OCI-LY7 (cell line): ENCODE measurements around the gene IGF2. TPM values are rescaled to one million over a fixed set of nuclear protein-coding genes. Genes with fewer than 3 reads are reported as not detected.

Source experiments
- BruUV-seq: library from RNA; stranded (reverse); fragments of 400-500 nt; replicated peaks from 2 replicates; lab custom pipeline; 2021; lab: Mats Ljungman, UMichigan
- CTCF ChIA-PET: fragments of 300-600 bp; sonication (Branson Sonifier 250); formaldehyde crosslinking; loops from one replicate; lab custom pipeline; 2022; ENCODE audit warnings: antibody characterized with exemption; ENCODE audit not compliant: unreplicated experiment; lab: Charles Lee
- POLR2A ChIA-PET: fragments of 300-600 bp; sonication (Branson Sonifier 250); formaldehyde crosslinking; loops from one replicate; lab custom pipeline; 2022; ENCODE audit warnings: antibody characterized with exemption; lab: Charles Lee
- DNase-seq: peaks from one replicate; pipeline ENCODE4 v3.0.0-alpha.2; 2015; ENCODE audit warnings: low spot score
- H2AFZ ChIP-seq: fragments of 200-600 bp; sonication (generic), shearing (Covaris generic); 2 replicates; pipeline ENCODE4 v1.6.1; 2014; ENCODE audit warnings: mild to moderate bottlenecking, antibody characterized with exemption, low read length, moderate library complexity
- H3K27ac ChIP-seq: fragments of 200-600 bp; sonication (generic); 2 replicates; pipeline ENCODE4 v1.5.1; 2014; ENCODE audit warnings: mixed run types, low read depth, mild to moderate bottlenecking, moderate library complexity, low read length, inconsistent platforms; ENCODE audit not compliant: poor library complexity, severe bottlenecking
- H3K36me3 ChIP-seq: fragments of 200-600 bp; sonication (generic); 2 replicates; pipeline ENCODE4 v1.6.1; 2014; ENCODE audit warnings: mild to moderate bottlenecking, antibody characterized with exemption, low read length, moderate library complexity, mixed read lengths; ENCODE audit not compliant: insufficient read depth
- H3K4me1 ChIP-seq: fragments of 200-600 bp; sonication (generic); 2 replicates; pipeline ENCODE4 v1.5.1; 2014; ENCODE audit warnings: mild to moderate bottlenecking, low read length; ENCODE audit not compliant: insufficient read depth, poor library complexity, severe bottlenecking
- H3K4me2 ChIP-seq: fragments of 200-600 bp; sonication (generic); 2 replicates; pipeline ENCODE4 v1.6.1; 2014; ENCODE audit warnings: mild to moderate bottlenecking, low read length
- H3K4me3 ChIP-seq: fragments of 200-600 bp; sonication (generic); 2 replicates; pipeline ENCODE4 v1.5.1; 2014; ENCODE audit warnings: mild to moderate bottlenecking, low read depth, low read length; ENCODE audit not compliant: poor library complexity, severe bottlenecking
- H3K79me2 ChIP-seq: fragments of 200-600 bp; sonication (generic); 2 replicates; pipeline ENCODE4 v1.6.1; 2016; ENCODE audit warnings: low read depth, mild to moderate bottlenecking, low read length, moderate library complexity, mixed read lengths; ENCODE audit not compliant: insufficient read depth
- H3K9me2 ChIP-seq: fragments of 200-600 bp; sonication (generic); 2 replicates; pipeline ENCODE4 v1.6.1; 2016; ENCODE audit warnings: mild to moderate bottlenecking, low read length, mixed read lengths; ENCODE audit not compliant: insufficient read depth
- H3K9me3 ChIP-seq: fragments of 200-600 bp; sonication (generic); 2 replicates; pipeline ENCODE4 v1.6.1; 2014; ENCODE audit warnings: mild to moderate bottlenecking, mixed run types, low read length, mixed read lengths
- H4K20me1 ChIP-seq: fragments of 200-600 bp; sonication (generic); 2 replicates; pipeline ENCODE4 v1.6.1; 2014; ENCODE audit warnings: mild to moderate bottlenecking, antibody characterized with exemption, low read length, moderate library complexity, mixed read lengths; ENCODE audit not compliant: insufficient read depth
- EZH2phosphoT487 ChIP-seq: fragments of 200-600 bp; sonication (generic); IDR thresholded peaks from 2 replicates; pipeline ENCODE4 v1.6.1; 2018; ENCODE audit warnings: low read depth, borderline replicate concordance, mild to moderate bottlenecking, mixed run types, antibody characterized with exemption, low read length, moderate library complexity, mixed read lengths
- intact Hi-C: fragments of 100-400 bp; cut with micrococcal nuclease; formaldehyde crosslinking; loops from one replicate; pipeline ENCODE4 v1.10.0; 2022; ENCODE audit not compliant: unreplicated experiment
- total RNA-seq, 2 experiments: library from RNA; depleted of rRNA in 1 of 2; stranded (reverse); fragments of >200 nt in 1 of 2; shearing (Covaris generic) in 1 of 2; gene quantifications; 2 replicates each; pipeline ENCODE4 v1.2.3, GENCODE V29; 2014 to 2022
- TF ChIP-seq, protein P1 (sequence below): fragments of 200-600 bp; sonication (generic); conservative IDR thresholded peaks from 2 replicates; pipeline ENCODE4 v1.5.1; 2014; ENCODE audit warnings: mild to moderate bottlenecking, antibody characterized with exemption, low read length, moderate library complexity, mixed read lengths

IGF2 gene
- total RNA-seq, 2 experiments from 2014 or later: not detected

- H3K27ac ChIP-seq: no peak overlapping the region
- H3K36me3 ChIP-seq: no peaks in the 10 kb centered on the region
- peaks cover 4% of the 10 kb centered on the region for H3K4me1 ChIP-seq
- no peak for TF ChIP-seq EZH2phosphoT487
- TF ChIP-seq, protein P1, sequence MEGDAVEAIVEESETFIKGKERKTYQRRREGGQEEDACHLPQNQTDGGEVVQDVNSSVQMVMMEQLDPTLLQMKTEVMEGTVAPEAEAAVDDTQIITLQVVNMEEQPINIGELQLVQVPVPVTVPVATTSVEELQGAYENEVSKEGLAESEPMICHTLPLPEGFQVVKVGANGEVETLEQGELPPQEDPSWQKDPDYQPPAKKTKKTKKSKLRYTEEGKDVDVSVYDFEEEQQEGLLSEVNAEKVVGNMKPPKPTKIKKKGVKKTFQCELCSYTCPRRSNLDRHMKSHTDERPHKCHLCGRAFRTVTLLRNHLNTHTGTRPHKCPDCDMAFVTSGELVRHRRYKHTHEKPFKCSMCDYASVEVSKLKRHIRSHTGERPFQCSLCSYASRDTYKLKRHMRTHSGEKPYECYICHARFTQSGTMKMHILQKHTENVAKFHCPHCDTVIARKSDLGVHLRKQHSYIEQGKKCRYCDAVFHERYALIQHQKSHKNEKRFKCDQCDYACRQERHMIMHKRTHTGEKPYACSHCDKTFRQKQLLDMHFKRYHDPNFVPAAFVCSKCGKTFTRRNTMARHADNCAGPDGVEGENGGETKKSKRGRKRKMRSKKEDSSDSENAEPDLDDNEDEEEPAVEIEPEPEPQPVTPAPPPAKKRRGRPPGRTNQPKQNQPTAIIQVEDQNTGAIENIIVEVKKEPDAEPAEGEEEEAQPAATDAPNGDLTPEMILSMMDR: no peak
- no peak overlapping the region for H3K4me2 ChIP-seq
- ChIA-PET POLR2A (no interaction called here), CTCF (no interaction called here)
- no peaks in the 10 kb centered on the region for H4K20me1 ChIP-seq
- DNase-seq: no peak
- H3K9me3 ChIP-seq: no peaks in the 10 kb centered on the region
- no peaks in the 10 kb centered on the region for H3K79me2 ChIP-seq
- no peaks in the 10 kb centered on the region for H3K9me2 ChIP-seq
- no peak overlapping the region for H3K4me3 ChIP-seq
- no peak overlapping the region for H2AFZ ChIP-seq
- BruUV-seq: no TSS peak
- intact Hi-C loops: loop anchor here (5.0 to 10.0 kb wide), 2 partner anchors 463 to 500 kb away; no protein-coding TSS in a partner anchor
Observed at GRCh38 chr11:2154889-2155288, 15.7 kb upstream of the IGF2 start.

DNA sequence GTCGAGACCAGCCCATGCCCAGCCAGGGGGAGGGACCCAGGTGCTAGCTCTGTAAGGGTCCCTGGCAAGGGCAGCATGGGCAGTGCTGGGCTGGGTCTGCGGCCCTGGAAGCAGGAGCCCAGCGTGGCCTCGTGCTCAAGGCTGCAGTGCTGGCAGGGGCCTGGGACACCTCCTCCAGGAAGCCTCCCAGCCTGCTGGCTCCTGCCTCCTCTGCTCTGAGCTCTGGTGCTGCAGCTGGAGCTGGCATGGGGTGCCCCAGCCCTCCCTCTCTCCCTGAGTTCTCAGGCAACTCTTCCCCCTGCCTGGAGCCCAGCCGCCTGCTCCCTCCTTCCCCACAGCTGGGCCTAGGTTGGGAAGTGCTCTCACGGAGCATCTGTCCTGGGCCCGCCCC is 15.0 kb upstream of the IGF2 start:
- TF ChIP-seq EZH2phosphoT487: no peak
- TF ChIP-seq, protein P1: no peak
- no peaks in the 10 kb centered on the region for H3K79me2 ChIP-seq
- H3K9me2 ChIP-seq: no peaks in the 10 kb centered on the region
- POLR2A ChIA-PET: no interaction called here
- H3K4me3 ChIP-seq: no peak overlapping the region
- H3K9me3 ChIP-seq: no peaks in the 10 kb centered on the region
- H4K20me1 ChIP-seq: no peaks in the 10 kb centered on the region
- DNase-seq: no peak
- intact Hi-C loops: loop anchor here (5.0 to 10.0 kb wide), 2 partner anchors 462 to 499 kb away; no protein-coding TSS in a partner anchor
- H3K4me1 ChIP-seq: peaks cover 4% of the 10 kb centered on the region
- no peak overlapping the region for H2AFZ ChIP-seq
- CTCF ChIA-PET: no interaction called here
- no peak overlapping the region for H3K4me2 ChIP-seq
- no peaks in the 10 kb centered on the region for H3K36me3 ChIP-seq
- H3K27ac ChIP-seq: no peak overlapping the region
- no TSS peak for BruUV-seq

- H3K4me2 ChIP-seq: no peak overlapping the region
- DNase-seq: no peak
- H2AFZ ChIP-seq: no peak overlapping the region
- no peaks in the 10 kb centered on the region for H3K9me3 ChIP-seq
- TF ChIP-seq, protein P1: no peak
- TF ChIP-seq EZH2phosphoT487: no peak
- peaks cover 4% of the 10 kb centered on the region for H3K4me1 ChIP-seq
- no peak overlapping the region for H3K27ac ChIP-seq
- H4K20me1 ChIP-seq: no peaks in the 10 kb centered on the region
- H3K4me3 ChIP-seq: no peak overlapping the region
- CTCF ChIA-PET: no interaction called here
- no peaks in the 10 kb centered on the region for H3K79me2 ChIP-seq
- BruUV-seq: no TSS peak
- intact Hi-C loops: loop anchor here (5.0 to 10.0 kb wide), 2 partner anchors 461 to 499 kb away; no protein-coding TSS in a partner anchor
- H3K36me3 ChIP-seq: no peaks in the 10 kb centered on the region
- POLR2A ChIA-PET: no interaction called here
- no peaks in the 10 kb centered on the region for H3K9me2 ChIP-seq
Observed at GRCh38 chr11:2153581-2154194, 14.5 kb upstream of the IGF2 start.
